HG03565 (cell line): ENCODE data around the gene PTPRG.

Source experiments
- ATAC-seq: cut with Tn5 transposase; IDR thresholded peaks from one replicate; pipeline ENCODE4 v1.9.1; 2021; ENCODE audit warnings: mild to moderate bottlenecking, moderate library complexity; ENCODE audit not compliant: unreplicated experiment

The PTPRG gene

DNA sequence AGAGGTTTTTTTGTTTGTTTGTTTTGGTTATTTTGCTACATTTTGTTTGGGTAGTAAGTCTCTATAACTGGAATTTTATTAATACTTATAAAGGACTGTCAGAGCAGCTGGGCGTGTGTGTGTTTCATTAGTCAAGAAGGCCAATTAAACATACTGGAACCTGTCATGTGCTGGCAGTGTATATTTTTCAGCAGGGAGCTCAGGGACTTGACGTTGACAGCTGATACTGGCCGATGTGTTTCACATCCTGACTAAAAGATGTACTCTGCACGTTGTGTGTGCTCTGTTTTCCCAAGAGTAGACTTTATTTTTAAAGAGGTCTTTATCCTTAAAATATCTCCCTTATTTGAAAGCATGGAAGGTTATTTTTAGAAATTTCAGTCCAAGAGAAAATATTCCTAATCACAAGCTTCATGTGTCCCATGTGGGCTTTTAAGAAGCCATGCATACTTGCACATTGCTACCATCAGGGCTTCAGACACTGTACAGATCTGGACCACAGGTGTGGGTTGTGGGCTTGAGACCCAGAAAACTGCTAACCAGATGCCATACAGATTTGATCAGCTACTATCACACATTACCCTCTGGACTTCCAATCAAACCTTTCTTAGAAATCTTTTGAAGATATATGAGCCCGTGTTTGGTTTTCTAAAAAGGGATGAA is 676.0 kb downstream of the PTPRG start:
- no peak for ATAC-seq

DNA sequence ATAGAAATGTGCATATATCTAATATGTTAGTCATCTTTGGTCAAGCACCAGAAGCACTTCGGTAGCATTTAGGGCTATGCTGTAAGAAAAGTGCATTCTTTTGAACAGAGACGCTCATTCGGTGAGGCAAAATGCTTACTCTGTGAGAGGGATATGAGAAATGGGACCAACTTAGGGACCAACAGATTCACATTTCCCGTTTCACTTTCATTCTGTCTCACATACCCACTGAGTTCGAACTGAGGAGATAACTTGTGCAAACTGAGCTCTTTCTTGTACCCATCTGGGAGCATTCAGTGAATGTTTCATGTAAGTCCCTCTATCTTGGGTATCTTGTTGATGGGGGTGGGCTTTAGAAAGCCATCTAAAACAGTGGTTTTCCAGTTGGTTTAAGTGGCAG is 676.6 kb downstream of the PTPRG start:
- ATAC-seq: peak; percentile 87

DNA sequence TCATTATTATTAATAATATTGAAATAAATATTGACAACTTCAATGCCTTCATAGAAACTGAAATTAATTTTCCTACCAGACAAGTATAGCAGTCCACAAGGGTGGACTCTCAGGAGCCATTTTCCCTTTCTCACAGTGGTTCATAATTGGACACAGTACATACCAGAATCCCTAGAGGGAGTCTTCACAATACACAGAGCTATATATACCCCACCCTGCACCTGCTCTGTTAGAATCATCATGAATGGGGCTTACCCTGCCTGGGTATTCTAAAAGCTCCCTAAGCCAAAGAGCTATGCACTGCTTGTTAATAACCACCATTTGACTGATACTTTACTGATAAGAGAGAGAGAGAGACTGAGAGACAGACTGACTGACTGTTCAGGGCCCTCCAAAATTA is 677.1 kb downstream of the PTPRG start:
- peak; percentile 54 for ATAC-seq

- ATAC-seq: no peak
These were observed 679.9 kb downstream of the PTPRG start for GRCh38 chr3:62241279-62241678.

DNA sequence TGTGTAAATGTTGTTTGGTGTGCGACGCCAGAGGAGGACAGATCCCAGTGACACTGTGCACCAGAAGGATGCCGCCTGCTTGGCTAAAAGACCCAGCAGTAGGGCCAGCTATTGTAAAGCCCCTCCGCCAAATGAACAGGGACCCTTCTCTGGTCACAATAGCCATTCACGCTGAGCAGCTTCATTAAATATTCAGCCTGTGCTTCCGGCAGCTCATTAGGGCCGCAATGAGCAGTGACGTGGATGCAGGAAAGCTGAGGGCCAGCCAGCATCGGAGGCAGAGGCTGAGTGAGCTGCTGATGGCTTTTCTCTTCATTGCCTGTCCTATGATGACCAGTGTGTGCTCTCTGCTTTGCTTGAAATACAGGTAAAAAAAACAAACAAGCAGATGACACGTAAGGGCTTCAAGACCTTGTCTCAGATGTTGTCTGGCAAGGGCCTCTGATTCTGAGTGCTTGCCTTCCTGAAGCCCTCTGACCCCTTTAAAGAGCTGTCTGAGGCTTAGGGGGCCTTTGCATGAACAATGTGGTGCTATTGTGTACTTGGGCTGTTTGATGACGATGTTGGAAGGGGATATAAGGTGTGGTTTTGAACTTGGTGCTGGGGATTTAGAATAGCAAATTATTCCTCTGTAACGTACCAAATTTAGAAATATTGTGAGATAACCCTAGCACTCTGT is 681.6 kb downstream of the PTPRG start:
- no peak for ATAC-seq

DNA sequence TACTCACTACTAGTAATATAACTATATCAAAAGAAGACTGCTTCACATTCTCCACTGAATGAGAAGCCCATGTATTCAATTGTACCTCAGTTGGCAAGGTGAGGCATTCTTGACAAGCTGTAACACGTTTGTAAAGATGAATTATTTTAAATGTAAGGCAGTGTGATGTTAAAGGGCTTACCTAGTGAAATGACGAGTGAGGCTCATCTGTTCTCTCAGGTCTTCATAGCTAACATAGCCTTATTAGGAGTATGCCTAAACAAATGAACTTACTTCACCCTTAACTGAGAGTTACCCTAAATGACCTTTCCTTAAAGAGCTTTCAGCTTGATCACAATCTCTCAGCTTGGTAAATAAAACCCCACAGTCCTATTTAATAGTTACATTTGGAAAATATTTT is 684.7 kb downstream of the PTPRG start:
- no peak for ATAC-seq

DNA sequence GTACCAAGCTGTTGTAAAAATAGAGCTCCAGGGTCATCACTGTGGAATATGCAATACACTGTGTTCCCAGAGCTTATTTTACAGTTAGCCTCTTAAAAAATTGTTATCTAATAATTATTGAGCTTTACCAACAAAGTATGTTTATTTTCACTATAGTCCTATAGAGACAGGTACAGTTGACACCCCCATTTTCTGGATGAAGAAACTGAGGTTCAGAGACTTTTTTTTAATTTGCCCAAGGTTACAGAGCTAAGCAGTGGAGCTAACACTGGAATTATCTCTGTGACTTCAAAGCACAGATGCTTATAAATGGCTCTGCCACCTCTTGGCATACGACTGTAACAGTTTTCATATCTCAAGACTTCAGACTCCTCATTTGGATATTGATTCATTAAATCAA is 685.6 kb downstream of the PTPRG start:
- no peak for ATAC-seq

- no peak for ATAC-seq
These were observed 687.5 kb downstream of the PTPRG start for GRCh38 chr3:62248734-62249483.

- no peak for ATAC-seq
These were observed 688.1 kb downstream of the PTPRG start for GRCh38 chr3:62249484-62249776.

GRCh38 chr3:62249855-62250543 is 688.6 kb downstream of the PTPRG start:
- ATAC-seq: no peak

DNA sequence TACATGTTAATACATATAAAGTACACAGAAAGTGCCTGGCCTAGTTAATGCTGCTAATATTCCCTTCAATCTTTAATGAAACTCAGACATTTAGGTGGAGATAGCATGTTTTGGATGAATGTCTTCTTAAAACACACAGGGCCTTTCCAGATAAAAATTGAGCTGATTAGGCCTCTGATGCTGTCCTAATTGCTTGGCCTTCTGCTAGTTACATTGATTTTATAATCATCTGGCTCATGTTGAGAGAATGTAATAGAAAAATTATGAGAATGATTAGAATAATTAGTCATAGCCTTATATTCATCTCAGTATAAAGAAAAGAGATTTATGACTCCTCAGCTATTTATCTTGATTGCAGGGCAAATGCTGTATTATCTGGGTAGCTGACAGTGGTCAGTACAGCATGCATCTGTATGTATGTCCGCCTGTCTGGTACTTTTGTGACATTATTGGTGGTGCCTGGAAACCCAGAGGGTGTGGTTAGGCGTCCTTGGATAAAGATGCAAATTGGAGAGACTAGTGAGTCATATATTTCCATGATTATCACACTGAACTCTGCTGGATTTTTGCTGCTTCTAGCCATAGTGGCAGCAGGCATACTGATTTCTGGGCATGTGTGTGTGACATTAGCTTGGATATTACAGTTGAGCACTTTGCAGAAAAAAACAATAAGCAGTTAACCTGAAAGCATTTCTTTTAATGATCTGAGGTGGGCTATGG is 691.2 kb downstream of the PTPRG start:
- no peak for ATAC-seq

- ATAC-seq: no peak
These were observed 692.6 kb downstream of the PTPRG start for GRCh38 chr3:62253971-62254370.

- no peak for ATAC-seq
These were observed 694.4 kb downstream of the PTPRG start for GRCh38 chr3:62255758-62256157.

- ATAC-seq: no peak
These were observed 698.6 kb downstream of the PTPRG start for GRCh38 chr3:62259924-62260323.

DNA sequence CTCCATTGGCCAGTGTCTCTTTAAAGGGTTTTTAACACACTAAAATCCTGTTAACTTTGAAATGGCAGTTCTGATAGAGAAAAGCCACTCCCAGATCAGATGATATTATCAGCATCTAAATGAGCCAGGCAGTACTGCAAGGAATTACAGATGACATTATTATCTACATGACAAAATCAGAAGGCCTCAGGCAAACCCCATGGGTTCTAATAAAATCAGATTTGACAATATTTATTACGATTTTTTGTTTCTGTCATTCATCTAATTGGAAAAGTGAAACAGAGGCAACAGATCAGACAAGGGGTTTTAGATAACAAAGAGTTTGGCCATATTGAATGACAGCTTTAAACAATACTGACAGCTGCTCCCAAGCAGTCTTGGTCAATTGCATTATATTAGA is 699.3 kb downstream of the PTPRG start:
- no peak for ATAC-seq

DNA sequence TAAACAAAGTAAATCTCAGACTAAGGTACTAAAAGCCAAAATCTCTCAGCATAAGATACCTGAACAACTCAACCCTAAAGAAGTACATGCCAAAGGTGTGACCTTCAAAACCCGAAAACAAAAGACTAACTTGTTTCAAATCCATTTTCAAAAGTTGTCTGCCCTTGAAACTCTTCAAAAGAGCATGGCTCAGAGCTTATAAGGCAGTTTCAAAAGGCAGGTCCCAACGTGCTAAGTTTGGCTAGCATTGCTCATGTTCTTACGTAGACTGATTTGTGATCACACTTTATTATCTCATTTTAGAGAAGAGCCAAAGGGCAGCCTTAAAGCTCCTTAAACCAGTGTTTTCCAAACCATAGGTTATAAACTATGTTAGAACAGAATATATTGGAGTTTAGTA is 699.8 kb downstream of the PTPRG start:
- no peak for ATAC-seq

GRCh38 chr3:62261736-62262135 is 700.4 kb downstream of the PTPRG start:
- no peak for ATAC-seq

DNA sequence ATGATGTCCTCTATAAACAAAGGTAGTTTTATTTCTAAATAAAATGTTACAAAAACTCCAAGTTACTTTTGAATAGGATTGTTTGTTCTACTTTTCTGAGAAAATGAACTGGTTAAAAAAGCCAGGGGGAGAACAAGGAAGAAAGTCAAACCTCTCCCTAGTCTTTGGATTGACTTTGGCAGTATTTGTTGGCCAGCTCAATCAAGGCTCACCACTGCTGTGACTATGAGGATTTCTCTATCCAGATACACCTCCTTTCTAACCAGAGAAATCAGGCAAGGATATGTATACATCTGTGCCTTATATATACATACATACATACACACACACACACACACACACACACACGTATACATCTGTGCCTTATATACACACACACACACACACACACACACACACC is 704.2 kb downstream of the PTPRG start:
- no peak for ATAC-seq

GRCh38 chr3:62266668-62267283 is 705.4 kb downstream of the PTPRG start:
- ATAC-seq: no peak

DNA sequence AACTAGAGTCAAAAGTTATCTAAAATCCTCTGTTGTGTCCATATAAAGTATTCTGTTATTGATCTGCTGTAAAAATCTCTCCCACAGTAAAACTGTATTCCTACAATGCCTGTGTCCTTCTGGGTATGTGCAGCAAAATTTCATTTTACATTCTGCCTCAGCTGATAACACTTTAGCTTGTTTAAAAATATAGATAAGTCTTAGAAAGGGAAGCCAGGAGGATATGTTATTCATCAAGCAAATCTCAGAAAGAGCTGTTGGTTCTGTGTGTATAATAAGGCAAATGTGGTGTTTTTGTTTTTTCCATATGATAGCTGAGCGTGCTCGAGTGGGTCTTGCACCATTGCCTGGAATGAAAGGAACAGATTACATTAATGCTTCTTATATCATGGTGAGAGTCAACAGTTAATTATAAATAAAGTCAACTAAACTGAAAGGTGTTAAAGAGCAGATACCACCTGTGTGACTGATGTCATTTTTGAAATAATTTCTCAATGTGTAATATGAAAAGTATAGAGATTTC is 715.3 kb downstream of the PTPRG start:
- ATAC-seq: no peak
